Measurements from ENCODE around the gene TMC6. TPM values are rescaled to one million over a fixed set of nuclear protein-coding genes. Genes with fewer than 3 reads are reported as not detected.
A peak's percentile ranks its signal among the peaks of the same experiment; 100 is the strongest.

Gene TMC6
- total and polyA plus RNA-seq, 2 of the 13 experiments (the other 11 are each of a cell fraction or from before 2014, with no cell fraction given), result 48.4 to 99.1 TPM

DNA sequence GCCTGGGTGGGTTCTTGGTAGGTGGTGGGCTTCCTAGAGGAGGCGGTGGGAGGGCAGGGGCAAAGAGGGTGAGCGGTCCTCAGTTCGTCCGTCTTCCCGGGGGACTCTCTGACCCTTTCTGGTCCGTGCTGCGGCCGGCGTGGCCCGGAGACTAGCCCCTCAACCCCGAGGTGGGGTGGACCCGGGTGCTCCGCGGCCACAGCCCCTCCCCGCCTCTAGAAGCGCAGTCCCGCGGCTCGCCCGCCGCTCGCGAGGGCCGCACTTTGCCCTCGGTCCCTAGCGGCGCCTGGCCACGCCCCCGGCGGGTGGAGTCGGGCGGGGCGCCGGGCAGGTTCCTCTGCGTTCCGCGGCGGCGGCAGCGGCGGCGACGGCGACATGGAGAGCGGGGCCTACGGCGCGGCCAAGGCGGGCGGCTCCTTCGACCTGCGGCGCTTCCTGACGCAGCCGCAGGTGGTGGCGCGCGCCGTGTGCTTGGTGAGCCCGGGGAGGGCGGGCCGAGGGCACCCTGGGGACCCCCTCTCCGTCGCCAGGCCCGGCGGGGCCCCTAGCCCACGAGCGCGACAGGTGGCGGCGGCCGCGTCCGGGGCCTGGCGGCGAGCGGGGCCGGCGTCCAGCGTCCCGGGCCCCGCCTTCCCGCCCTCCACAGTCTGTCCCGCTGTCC, 39.8 kb upstream of the TMC6 start, which contains the start of gene SYNGR2 (continued):
- TF ChIP-seq ZFP62 (CRISPR knock-in tag; IDR thresholded peaks at IDR 0.05) (no peak), KDM1A (CRISPR knock-in tag; IDR thresholded peaks at IDR 0.05) (no peak), PAWR (CRISPR knock-in tag; IDR thresholded peaks at IDR 0.05; ENCODE audit: borderline replicate concordance) (no peak), ATF7 (IDR thresholded peaks at IDR 0.05) (no peak), ATF7 (CRISPR knock-in tag; IDR thresholded peaks at IDR 0.05) (no peak), IRX3 (CRISPR knock-in tag; IDR thresholded peaks at IDR 0.05; ENCODE audit: borderline replicate concordance, low read depth) (peak; percentile 39; the same call in 1 of the 2 replicates), MYC (CRISPR knock-in tag; IDR thresholded peaks at IDR 0.05; ENCODE audit: borderline replicate concordance) (peak; percentile 76), ZNF543 (CRISPR knock-in tag; IDR thresholded peaks at IDR 0.05) (peak; percentile 21; the same call in 1 of the 2 replicates), ZNF430 (CRISPR knock-in tag; IDR thresholded peaks at IDR 0.05) (no peak; the same call in 1 of the 2 replicates), ZNF335 (CRISPR knock-in tag; IDR thresholded peaks at IDR 0.05) (no peak), CERS6 (CRISPR knock-in tag; IDR thresholded peaks at IDR 0.05) (no peak), TGIF2 (CRISPR knock-in tag; IDR thresholded peaks at IDR 0.05) (no peak), ZNF607 (CRISPR knock-in tag; IDR thresholded peaks at IDR 0.05; ENCODE audit: borderline replicate concordance) (peak; percentile 64), CHD4 (IDR thresholded peaks at IDR 0.05; ENCODE audit: borderline replicate concordance, low read length) (no peak), RCOR2 (CRISPR knock-in tag; IDR thresholded peaks at IDR 0.05) (no peak), ZBTB46 (CRISPR knock-in tag; IDR thresholded peaks at IDR 0.05; ENCODE audit: borderline replicate concordance) (no peak), ZNF12 (CRISPR knock-in tag; IDR thresholded peaks at IDR 0.05) (no peak), ZNF275 (CRISPR knock-in tag; IDR thresholded peaks at IDR 0.05; ENCODE audit: borderline replicate concordance) (peak; percentile 80), MATR3 (CRISPR knock-in tag; IDR thresholded peaks at IDR 0.05) (no peak), RELA (CRISPR knock-in tag; IDR thresholded peaks at IDR 0.05) (no peak), PAF1 (CRISPR knock-in tag; IDR thresholded peaks at IDR 0.05) (no peak)
- TF ChIP-seq, protein P1, sequence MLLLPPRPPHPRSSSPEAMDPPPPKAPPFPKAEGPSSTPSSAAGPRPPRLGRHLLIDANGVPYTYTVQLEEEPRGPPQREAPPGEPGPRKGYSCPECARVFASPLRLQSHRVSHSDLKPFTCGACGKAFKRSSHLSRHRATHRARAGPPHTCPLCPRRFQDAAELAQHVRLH (CRISPR knock-in tag; IDR thresholded peaks at IDR 0.05; ENCODE audit: borderline replicate concordance, low read depth), result no peak
- TF ChIP-seq, protein P2, sequence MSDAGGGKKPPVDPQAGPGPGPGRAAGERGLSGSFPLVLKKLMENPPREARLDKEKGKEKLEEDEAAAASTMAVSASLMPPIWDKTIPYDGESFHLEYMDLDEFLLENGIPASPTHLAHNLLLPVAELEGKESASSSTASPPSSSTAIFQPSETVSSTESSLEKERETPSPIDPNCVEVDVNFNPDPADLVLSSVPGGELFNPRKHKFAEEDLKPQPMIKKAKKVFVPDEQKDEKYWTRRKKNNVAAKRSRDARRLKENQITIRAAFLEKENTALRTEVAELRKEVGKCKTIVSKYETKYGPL (CRISPR knock-in tag; IDR thresholded peaks at IDR 0.05), result peak; percentile 68; the same call in 1 of the 2 replicates
- TF ChIP-seq, protein P3, sequence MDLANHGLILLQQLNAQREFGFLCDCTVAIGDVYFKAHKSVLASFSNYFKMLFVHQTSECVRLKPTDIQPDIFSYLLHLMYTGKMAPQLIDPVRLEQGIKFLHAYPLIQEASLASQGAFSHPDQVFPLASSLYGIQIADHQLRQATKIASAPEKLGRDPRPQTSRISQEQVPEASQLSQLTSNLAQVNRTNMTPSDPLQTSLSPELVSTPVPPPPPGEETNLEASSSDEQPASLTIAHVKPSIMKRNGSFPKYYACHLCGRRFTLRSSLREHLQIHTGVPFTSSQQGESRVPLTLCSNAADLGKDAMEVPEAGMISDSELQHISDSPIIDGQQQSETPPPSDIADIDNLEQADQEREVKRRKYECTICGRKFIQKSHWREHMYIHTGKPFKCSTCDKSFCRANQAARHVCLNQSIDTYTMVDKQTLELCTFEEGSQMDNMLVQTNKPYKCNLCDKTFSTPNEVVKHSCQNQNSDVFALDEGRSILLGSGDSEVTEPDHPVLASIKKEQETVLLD (CRISPR knock-in tag; IDR thresholded peaks at IDR 0.05; ENCODE audit: low read depth), result peak; percentile 77; the same call in 1 of the 2 replicates
- TF ChIP-seq, protein P4, sequence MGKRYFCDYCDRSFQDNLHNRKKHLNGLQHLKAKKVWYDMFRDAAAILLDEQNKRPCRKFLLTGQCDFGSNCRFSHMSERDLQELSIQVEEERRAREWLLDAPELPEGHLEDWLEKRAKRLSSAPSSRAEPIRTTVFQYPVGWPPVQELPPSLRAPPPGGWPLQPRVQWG (CRISPR knock-in tag; IDR thresholded peaks at IDR 0.05; ENCODE audit: borderline replicate concordance, low read depth), result no peak

All from HepG2 (cell line).